HCT116 (cell line): ENCODE results near the gene NAA15. TPM values are rescaled to one million over a fixed set of nuclear protein-coding genes. Genes with fewer than 3 reads are reported as not detected.

Source experiments
- ATAC-seq: fragments of 200-7000 bp; cut with Tn5 transposase; 2 replicates; pipeline ENCODE4 v1.9.1; 2020; ENCODE audit warnings: mild to moderate bottlenecking, moderate library complexity
- BruUV-seq: library from RNA; stranded (reverse); fragments of 400-500 nt; replicated peaks from 2 replicates; lab custom pipeline; 2021; lab: Mats Ljungman, UMichigan
- CTCF ChIA-PET: fragments of 300-600 bp; sonication (Branson Sonifier 250); formaldehyde crosslinking; loops from one replicate; lab custom pipeline; 2021; ENCODE audit warnings: antibody characterized with exemption; lab: Charles Lee
- POLR2A ChIA-PET: fragments of 300-600, 350-600 bp; sonication (Branson Sonifier 250); formaldehyde crosslinking; loops from one replicate; lab custom pipeline; 2021; ENCODE audit warnings: antibody characterized with exemption; lab: Charles Lee
- RAD21 ChIA-PET, 2 experiments: fragments of 300-600 bp; sonication (Branson Sonifier 250); formaldehyde crosslinking; loops; one replicate each; lab custom pipeline; 2023; ENCODE audit warnings: low total read pairs in 2 of 2; ENCODE audit not compliant: uncharacterized antibody in 2 of 2, unreplicated experiment in 2 of 2, low non-redundant PET in 1 of 2; lab: Charles Lee
- DNase-seq: peaks from one replicate; pipeline ENCODE4 v3.0.0-alpha.2; 2010; ENCODE audit warnings: low read depth, low spot score
- H2AFZ ChIP-seq: fragments of 200-600 bp; shearing (Covaris generic), sonication (generic); 2 replicates; pipeline ENCODE4 v1.6.1; 2017; ENCODE audit warnings: low read depth, mixed run types, mixed read lengths, antibody characterized with exemption, low read length; ENCODE audit not compliant: poor library complexity, severe bottlenecking
- H3K27ac ChIP-seq: 2 replicates; pipeline ENCODE4 v1.5.1; 2012; ENCODE audit warnings: low read depth, low read length
- H3K27me3 ChIP-seq: fragments of 200-600 bp; sonication (generic); 2 replicates; pipeline ENCODE4 v1.6.1; 2016; ENCODE audit warnings: mixed run types, low read length, mixed read lengths; ENCODE audit not compliant: insufficient read depth
- H3K36me3 ChIP-seq, 2 experiments: fragments of 200-500 bp in 1 of 2; fragments of 200-600 bp in 1 of 2; sonication (Bioruptor generic) in 1 of 2; sonication (generic) in 1 of 2; 2 replicates each; pipeline versions ENCODE4 v1.5.1 to v1.6.1; 2014 to 2016; ENCODE audit warnings: low read length in 2 of 2, inconsistent platforms in 1 of 2, mixed read lengths in 1 of 2, mixed run types in 1 of 2; ENCODE audit not compliant: insufficient read depth in 2 of 2, control insufficient read depth in 1 of 2
- H3K4me1 ChIP-seq, 2 experiments: fragments of 200-600 bp in 1 of 2; sonication (generic) in 1 of 2; 2 replicates each; pipeline versions ENCODE4 v1.5.1 to v1.6.1; 2012 to 2017; ENCODE audit warnings: low read length in 2 of 2, inconsistent platforms in 1 of 2, mild to moderate bottlenecking in 1 of 2, mixed read lengths in 1 of 2, mixed run types in 1 of 2, moderate library complexity in 1 of 2; ENCODE audit not compliant: insufficient read depth in 2 of 2, control insufficient read depth in 1 of 2
- H3K4me2 ChIP-seq: fragments of 200-600 bp; sonication (generic); 2 replicates; pipeline ENCODE4 v1.6.1; 2017; ENCODE audit warnings: mixed run types, low read length, mixed read lengths
- H3K4me3 ChIP-seq, 2 experiments: fragments of 200-600 bp in 1 of 2; sonication (generic) in 1 of 2; replicated peaks in 1 of 2; 2 replicates each; pipeline ENCODE4 v1.5.1; 2011 to 2016; ENCODE audit warnings: low read length in 2 of 2, control low read depth in 1 of 2, low read depth in 1 of 2, mild to moderate bottlenecking in 1 of 2, mixed read lengths in 1 of 2, mixed run types in 1 of 2
- H3K79me2 ChIP-seq: fragments of 200-600 bp; sonication (generic); 2 replicates; pipeline ENCODE4 v1.6.1; 2017; ENCODE audit warnings: mild to moderate bottlenecking, mixed run types, low read length, moderate library complexity, mixed read lengths; ENCODE audit not compliant: insufficient read depth
- H3K9ac ChIP-seq: fragments of 200-600 bp; sonication (generic); 2 replicates; pipeline ENCODE4 v1.6.1; 2016; ENCODE audit warnings: low read length, mixed read lengths
- H3K9me2 ChIP-seq: fragments of 200-600 bp; sonication (generic), shearing (Covaris generic); 2 replicates; pipeline ENCODE4 v1.6.1; 2017; ENCODE audit warnings: mixed run types, mild to moderate bottlenecking, moderate library complexity; ENCODE audit not compliant: insufficient read depth
- H3K9me3 ChIP-seq, 2 experiments: fragments of 200-500 bp in 1 of 2; fragments of 200-600 bp in 1 of 2; sonication (Bioruptor generic) in 1 of 2; sonication (generic) in 1 of 2; 2 replicates each; pipeline ENCODE4 v1.6.1; 2014 to 2017; ENCODE audit warnings: low read length in 2 of 2, mixed read lengths in 2 of 2, inconsistent platforms in 1 of 2, low read depth in 1 of 2, mild to moderate bottlenecking in 1 of 2, mixed run types in 1 of 2, moderate library complexity in 1 of 2; ENCODE audit not compliant: control insufficient read depth in 1 of 2, insufficient read depth in 1 of 2
- H4K20me1 ChIP-seq: fragments of 200-600 bp; sonication (generic), shearing (Covaris generic); 2 replicates; pipeline ENCODE4 v1.6.1; 2017; ENCODE audit warnings: mixed run types, mild to moderate bottlenecking, moderate library complexity; ENCODE audit not compliant: insufficient read depth
- EGR1 ChIP-seq: IDR thresholded peaks from 2 replicates; pipeline ENCODE4 v1.6.1; 2012; ENCODE audit warnings: low read depth
- ELF1 ChIP-seq: IDR thresholded peaks from 2 replicates; pipeline ENCODE4 v1.6.1; 2012; ENCODE audit warnings: low read depth, borderline replicate concordance
- EZH2 ChIP-seq: fragments of 200-600 bp; sonication (generic); IDR thresholded peaks from 2 replicates; pipeline ENCODE4 v1.6.1; 2017; ENCODE audit warnings: antibody characterized with exemption, mixed run types
- EZH2phosphoT487 ChIP-seq: fragments of 200-600 bp; IDR thresholded peaks from 2 replicates; pipeline ENCODE4 v1.6.1; 2018; ENCODE audit warnings: antibody characterized with exemption, borderline replicate concordance
- POLR2A ChIP-seq: IDR thresholded peaks from 2 replicates; pipeline ENCODE4 v1.7.0; 2011; ENCODE audit warnings: borderline replicate concordance; ENCODE audit not compliant: insufficient read depth, insufficient read length; ENCODE audit errors: extremely low read depth
- RAD21 ChIP-seq: IDR thresholded peaks from 2 replicates; pipeline ENCODE4 v1.6.1; 2012; ENCODE audit warnings: low read depth, mild to moderate bottlenecking
- REST ChIP-seq: IDR thresholded peaks from 2 replicates; pipeline ENCODE4 v1.6.1; 2012; ENCODE audit warnings: low read depth
- SRF ChIP-seq: IDR thresholded peaks from 2 replicates; pipeline ENCODE4 v1.6.1; 2012; ENCODE audit warnings: low read depth
- TCF7L2 ChIP-seq: IDR thresholded peaks from 2 replicates; pipeline ENCODE4 v1.7.0; 2011; ENCODE audit warnings: borderline replicate concordance, inconsistent platforms; ENCODE audit not compliant: insufficient read depth, insufficient read length; ENCODE audit errors: extremely low read depth
- intact Hi-C: fragments of 100-400 bp; cut with micrococcal nuclease; formaldehyde crosslinking; loops from 2 replicates; pipeline ENCODE4 v1.10.0; 2022
- total RNA-seq: library from RNA; stranded (reverse); gene quantifications from one replicate; pipeline ENCODE4 v1.2.1, GENCODE V29; 2021; ENCODE audit not compliant: unreplicated experiment
- TF ChIP-seq, protein P1 (sequence below), 3 experiments: fragments of 200-600 bp in 1 of 3; sonication (generic) in 1 of 3; IDR thresholded peaks in 2 of 3; conservative IDR thresholded peaks in 1 of 3; 2 replicates each; pipeline ENCODE4 v1.5.1; 2012 to 2017; ENCODE audit warnings: low read depth in 2 of 3, low read length in 2 of 3, antibody characterized with exemption in 1 of 3, borderline replicate concordance in 1 of 3, control low read depth in 1 of 3, mild to moderate bottlenecking in 1 of 3, mixed read lengths in 1 of 3, mixed run types in 1 of 3, moderate library complexity in 1 of 3; ENCODE audit not compliant: insufficient read depth in 1 of 3
- TF ChIP-seq, protein P2 (sequence below): IDR thresholded peaks from 2 replicates; pipeline ENCODE4 v1.6.1; 2012

NAA15 gene
- total RNA-seq, 1 experiment from 2014 or later, result 79.7 TPM

GRCh38 chr4:139392797-139393196, 91.5 kb downstream of the NAA15 start:
- RAD21 ChIA-PET, result no interaction called here
- no peaks in the 10 kb centered on the region for H3K9me2 ChIP-seq
- H2AFZ ChIP-seq, result no peak overlapping the region
- H3K27me3 ChIP-seq, result no peaks in the 10 kb centered on the region
- no peak overlapping the region for H3K27ac ChIP-seq
- ATAC-seq (no peak), DNase-seq (no peak)
- H3K4me3 ChIP-seq, result no peak overlapping the region
- no peak overlapping the region for H3K9ac ChIP-seq
- POLR2A ChIA-PET, result no interaction called here
- H3K36me3 ChIP-seq, result peaks cover 2 to 27% of the 10 kb centered on the region in 2 experiments; a peak in 3 of 4 replicates
- no peaks in the 10 kb centered on the region for H4K20me1 ChIP-seq
- no peaks in the 10 kb centered on the region for H3K4me1 ChIP-seq
- no peaks in the 10 kb centered on the region for H3K79me2 ChIP-seq
- intact Hi-C loops, result no loop called here
- no peaks in the 10 kb centered on the region for H3K9me3 ChIP-seq
- TF ChIP-seq, protein P1, sequence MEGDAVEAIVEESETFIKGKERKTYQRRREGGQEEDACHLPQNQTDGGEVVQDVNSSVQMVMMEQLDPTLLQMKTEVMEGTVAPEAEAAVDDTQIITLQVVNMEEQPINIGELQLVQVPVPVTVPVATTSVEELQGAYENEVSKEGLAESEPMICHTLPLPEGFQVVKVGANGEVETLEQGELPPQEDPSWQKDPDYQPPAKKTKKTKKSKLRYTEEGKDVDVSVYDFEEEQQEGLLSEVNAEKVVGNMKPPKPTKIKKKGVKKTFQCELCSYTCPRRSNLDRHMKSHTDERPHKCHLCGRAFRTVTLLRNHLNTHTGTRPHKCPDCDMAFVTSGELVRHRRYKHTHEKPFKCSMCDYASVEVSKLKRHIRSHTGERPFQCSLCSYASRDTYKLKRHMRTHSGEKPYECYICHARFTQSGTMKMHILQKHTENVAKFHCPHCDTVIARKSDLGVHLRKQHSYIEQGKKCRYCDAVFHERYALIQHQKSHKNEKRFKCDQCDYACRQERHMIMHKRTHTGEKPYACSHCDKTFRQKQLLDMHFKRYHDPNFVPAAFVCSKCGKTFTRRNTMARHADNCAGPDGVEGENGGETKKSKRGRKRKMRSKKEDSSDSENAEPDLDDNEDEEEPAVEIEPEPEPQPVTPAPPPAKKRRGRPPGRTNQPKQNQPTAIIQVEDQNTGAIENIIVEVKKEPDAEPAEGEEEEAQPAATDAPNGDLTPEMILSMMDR (IDR thresholded peaks at IDR 0.05 in 2 of 3, conservative IDR thresholded peaks at IDR 0.05 in 1 of 3; ENCODE audit: borderline replicate concordance in 1 of 3, insufficient read depth in 1 of 3, low read depth in 2 of 3, low read length in 2 of 3), result no peak
- TF ChIP-seq SRF (no peak), EZH2phosphoT487 (no peak), RAD21 (no peak), TCF7L2 (no peak), EZH2 (no peak), POLR2A (no peak), REST (no peak), EGR1 (no peak), ELF1 (no peak)
- TF ChIP-seq, protein P2, sequence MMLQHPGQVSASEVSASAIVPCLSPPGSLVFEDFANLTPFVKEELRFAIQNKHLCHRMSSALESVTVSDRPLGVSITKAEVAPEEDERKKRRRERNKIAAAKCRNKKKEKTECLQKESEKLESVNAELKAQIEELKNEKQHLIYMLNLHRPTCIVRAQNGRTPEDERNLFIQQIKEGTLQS, result no peak
- CTCF ChIA-PET, result no interaction called here
- no peak overlapping the region for H3K4me2 ChIP-seq
- BruUV-seq, result no TSS peak
